D341Med (cell line): ENCODE measurements around the gene PANK3.
"Not testable (repeated sequence)": the region's sequence is repeated elsewhere in the genome, so short reads cannot be mapped to it uniquely, and the experiment has no call there.

Source experiments
- DNase-seq: peaks from one replicate; pipeline ENCODE4 v3.0.0; 2012; ENCODE audit warnings: low spot score

Gene PANK3

DNA sequence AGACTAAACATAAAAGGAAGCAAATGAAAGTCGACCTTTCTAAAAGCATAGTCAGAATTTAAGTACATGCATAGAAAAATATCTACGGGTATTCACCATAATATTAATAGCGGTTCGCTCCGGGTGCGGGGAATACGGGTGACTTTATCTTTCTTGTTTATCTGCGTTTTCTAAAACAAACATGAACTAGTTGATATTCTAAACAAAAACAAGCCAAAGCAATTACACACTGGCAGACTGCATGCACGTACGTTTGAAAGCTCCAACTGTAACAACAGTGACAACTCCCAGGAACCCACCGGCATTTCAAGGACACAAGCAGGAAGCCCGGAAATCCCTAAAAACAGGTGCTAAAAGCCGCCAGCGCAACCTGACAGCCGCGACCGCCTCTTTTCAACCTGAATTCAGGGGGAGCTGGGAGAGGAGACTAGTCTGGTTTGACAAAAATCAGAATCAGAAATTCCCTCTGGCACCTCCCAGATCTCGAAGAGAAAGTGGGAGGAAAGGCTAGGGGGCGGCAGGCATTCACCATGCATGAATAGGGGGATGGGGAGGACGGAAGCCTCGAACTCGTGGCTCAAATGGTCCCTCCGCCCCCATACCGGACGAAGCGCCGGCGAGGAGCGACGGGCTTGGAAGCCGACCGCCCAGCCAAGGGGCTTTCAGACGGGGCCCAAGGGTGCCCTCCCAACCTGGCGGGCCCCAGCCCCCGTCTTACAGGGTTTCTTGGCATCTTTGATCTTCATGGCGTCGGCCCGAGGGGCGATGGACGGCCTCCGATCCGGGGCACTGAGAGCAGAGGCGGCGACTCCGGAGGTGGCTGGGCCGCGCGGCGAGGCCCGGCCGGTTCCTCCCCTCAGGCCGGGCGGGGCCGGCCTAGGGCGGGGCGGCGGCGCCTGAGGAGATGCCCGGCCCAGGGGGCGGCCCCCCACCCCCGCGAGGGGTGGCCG is at the start of gene PANK3:
PANK3 (minus strand) TSS at position 831 of the 950 bp plus-strand sequence; CDS start at position 746, 85 bp downstream.
- DNase-seq, result peak; percentile 86

DNA sequence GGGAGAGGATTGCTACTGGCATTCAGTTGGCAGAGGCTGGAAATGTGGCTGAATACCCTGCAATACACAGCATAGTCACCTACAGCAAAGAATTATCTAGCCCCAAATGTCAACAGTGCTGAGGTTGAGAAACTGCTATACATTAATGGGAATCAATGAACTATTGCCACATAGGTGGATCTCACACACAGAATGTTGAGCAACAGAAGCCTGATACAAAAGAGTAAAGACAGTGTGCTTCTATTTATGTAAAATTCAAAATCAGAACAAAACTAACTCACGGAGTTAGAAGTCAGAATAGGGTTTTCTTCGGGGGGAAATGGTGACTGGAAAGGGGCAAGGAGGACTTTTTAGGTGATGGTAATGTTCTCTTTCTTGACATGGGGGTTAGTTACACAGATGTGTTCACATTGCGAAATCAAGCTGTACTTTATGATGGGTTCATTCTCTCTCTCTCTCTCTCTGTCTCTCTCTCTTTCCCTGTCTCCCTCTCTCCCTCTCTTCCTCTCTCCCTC is 45.7 kb upstream of the PANK3 start:
- DNase-seq, result no peak

DNA sequence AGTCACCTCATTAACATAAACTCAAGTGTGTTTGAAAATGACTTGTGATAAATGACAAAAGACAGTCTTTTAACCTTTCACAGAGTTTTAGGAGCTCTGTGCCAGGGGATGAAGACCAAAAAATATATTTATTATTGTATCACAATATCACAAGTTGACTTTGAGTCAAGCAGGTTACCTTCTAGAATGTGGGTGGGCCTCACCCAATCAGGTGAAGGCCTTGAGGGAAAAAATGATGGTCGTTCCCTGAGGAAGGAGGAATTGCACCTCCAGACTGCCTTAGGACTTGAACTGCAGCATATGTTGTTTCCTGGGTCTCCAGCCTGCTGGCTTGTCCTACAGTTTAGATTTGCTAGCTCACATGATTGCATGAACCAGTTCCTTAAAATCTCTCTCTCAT is 41.6 kb upstream of the PANK3 start:
- no peak for DNase-seq

DNA sequence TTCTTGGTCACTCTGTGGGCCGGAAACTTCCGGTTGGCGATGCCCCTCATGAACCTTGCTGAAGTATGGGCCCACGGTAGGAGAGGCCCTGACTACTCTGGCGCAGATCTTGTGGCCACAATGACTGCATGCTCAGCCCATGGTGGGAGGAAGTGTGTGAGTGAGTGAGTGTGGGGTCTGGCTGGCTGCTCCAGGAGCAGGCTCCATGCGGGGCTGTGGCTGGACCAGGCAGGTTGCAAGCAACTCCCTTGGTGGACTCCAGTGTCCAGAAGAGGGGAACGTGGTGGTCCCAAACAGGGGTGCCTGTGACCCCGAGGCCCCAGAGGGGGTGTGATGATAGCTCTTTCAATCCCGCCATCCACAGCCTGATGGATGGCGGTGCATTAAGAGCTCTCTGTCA is 35.5 kb upstream of the PANK3 start:
- DNase-seq, result no peak

DNA sequence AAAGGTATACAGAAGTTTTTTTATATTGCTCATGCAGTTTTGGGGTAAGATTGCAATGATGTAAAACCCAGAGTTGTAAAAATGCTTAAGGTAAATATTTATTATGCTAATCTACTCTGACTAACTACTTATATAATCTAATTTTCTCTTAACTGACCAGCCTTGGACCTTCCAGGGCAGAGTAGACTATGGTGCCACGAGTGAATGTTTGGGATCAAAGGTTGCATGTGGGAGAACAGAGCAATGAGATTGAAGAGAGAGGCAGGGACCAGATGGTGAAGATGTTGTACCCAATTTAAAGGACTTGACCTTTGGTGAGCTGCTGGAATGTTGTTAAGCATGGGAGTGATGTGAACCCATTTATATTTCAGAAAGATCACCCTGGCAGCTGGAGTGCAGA is 34.8 kb upstream of the PANK3 start:
- DNase-seq, result no peak

DNA sequence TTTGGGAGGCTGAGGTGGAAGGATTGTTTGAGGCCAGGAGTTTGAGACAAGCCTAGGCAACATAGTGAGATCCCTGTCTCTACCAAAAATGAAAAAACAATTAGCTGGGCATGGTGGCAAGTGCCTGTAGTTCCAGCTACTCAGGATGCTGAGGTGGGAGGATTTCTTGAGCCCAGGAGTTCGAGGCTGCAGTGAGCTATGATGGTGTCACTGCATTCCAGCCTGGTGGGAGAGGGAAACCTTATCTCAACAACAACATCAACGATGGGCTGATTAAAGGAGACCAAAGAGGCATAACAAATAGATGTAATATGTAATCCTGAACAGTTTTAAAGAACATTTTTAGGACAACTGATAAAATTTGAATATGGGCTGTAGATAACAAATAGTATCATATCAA is 34.2 kb upstream of the PANK3 start:
- no peak for DNase-seq

DNA sequence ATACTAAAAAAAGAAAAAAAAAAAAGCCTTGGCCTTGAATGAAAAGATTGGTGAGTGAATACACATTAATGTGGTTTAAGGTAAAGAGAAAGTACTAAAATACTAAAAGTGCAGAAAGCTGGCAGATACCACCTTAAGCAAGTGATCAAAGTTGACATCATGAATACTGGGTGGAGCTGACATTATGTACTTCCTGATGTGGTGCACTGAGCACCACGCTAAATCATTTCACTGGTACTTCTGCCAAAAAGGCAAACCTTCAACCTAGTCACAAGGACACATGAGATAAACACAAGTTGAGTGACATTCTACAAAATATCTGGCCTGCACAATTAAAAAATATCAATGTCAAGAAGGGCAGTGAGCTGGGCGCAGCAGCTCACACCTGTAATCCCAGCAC is 33.8 kb upstream of the PANK3 start:
- no peak for DNase-seq

DNA sequence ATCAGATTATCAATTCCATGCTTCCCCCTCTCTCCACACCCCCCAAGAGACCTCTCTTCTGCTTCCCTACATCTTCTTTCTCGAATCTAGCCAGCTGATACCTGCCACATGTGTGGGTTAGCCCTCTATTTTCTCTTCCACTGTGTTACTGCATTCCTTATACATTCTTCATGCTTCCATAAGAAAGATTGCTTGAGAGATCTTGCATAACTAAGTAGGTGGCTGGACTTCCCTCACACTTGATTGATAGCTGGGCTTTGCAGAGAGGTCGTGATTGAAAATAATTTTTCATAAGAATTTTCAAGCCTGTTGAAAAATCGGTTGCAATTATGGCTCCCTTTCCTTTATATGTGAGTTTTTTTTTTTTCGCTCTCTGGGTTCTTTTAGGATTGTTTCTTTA is 33.0 kb upstream of the PANK3 start:
- no peak for DNase-seq

DNA sequence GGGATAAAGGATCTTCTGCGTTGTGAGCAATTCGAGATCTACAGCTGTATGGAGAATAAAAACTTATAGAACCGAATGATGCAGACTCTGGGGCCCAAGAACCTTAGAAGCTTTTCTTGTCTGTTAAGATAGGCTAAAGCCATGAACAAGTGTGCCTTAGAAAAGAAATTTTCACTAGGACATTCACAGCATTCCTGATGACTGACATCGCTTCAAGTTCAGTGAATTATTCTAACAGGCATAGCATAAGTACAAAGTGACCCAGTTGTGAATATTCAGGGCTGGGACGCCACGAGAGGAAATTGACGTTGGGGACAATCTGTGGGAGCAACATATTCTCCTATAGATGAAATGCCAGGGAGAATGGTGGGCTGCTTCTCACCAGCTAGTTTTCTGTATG is 32.0 kb upstream of the PANK3 start:
- no peak for DNase-seq

DNA sequence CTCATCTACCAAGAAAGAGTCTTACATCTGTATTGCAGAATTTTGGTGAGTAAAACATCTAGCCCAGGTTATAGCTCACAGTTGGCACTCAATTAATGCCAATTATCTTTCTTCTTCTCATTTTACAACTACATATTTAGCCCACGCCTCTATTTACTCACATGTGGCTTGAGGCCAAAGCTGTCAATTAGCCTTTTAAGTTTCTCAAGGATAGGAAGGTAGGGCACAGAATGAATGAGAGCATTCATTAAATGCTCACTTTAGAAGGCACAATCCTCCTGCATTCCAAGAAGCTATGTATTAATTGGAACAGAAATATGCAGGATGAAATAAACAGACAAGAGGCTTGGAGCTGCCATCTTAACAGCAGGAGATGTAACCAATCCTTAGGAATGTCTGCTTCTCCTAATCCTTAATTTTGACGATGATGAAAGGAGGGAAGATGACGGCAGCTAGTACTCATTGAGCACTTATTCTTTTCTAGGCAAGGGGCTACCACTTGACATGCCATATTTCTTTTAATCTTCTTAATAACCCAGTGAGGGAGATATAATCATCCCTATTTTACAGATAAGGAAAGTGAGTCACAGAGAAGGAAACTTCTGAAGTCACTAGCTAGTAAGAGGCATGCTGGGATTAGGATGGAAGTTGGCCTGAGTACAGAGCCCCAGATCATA is 30.8 kb upstream of the PANK3 start:
- no peak for DNase-seq

DNA sequence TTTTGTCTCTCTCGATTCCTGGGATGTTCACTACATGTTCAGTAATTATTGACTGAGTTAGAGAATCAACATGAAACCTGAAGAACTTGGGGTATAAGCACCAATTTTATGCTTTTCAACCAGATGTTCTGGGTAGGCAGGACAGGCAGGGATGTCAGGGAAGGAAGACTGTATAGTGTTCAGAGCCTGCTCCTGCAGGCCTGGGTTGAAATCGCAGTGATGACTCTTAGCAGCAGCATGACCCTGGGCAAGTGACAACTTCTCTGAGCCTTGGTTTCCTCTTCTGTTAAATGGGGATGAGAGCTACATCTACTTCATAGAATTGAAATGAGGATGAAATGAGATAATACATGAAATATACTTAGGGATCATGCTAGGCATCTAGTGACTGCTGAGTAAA is 29.7 kb upstream of the PANK3 start:
- no peak for DNase-seq

DNA sequence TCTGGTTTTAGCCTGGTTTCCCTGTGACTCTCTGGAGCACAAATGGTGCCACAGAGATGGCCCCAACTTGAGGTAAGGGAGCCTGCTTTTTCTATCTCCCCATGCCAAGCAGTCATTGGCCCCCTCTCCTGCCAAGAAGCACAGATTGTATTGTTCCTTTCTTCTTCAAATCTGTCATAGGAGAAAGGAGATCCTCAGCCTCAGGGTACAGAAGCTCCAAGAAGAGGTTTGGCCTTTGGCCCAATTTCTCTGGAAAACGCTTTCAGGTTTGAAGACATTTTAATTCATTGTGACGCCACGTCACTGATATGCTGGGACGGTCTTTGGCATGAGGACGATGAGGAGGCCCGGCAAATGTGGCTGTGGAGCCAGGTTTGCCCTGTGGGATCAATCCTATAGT is 29.2 kb upstream of the PANK3 start:
- DNase-seq, result no peak

DNA sequence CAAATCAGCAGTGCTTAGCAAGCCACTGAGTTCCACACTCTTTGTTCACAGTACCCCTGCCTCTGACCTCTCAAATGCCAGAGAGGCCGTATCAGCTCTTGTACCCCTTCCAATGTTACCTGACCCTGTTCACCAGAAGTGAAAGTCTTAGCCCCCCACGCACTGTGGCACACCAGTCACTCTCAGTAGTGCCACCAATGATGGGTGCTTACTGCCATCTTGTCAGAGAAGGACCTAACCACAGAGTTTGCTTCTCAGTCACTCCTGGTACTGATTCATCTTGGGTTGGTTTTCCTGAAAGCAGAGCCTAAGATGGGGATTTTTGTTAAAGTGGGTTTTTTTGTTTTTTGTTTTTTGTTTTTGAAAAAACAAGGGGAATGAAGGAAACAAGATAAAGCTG is 28.8 kb upstream of the PANK3 start:
- DNase-seq, result no peak

DNA sequence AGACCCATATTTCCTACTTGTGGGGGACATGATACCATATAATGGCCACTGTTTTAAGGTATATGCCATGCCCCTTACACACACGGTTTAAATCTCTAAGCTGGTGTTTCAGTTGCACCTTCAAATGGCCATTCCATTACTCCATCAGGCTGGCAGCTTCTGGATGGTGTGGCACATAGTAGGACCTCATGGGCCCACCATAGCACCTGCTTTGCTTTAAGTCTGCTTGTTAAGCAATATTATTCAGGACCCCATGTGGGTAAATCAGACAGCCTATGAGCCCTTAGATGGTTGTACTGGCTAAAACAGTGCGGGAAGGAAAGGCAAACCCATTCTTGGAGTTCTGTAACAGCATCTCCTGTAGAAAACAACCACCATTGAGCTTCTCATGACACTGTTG is 27.4 kb upstream of the PANK3 start:
- DNase-seq, result no peak

DNA sequence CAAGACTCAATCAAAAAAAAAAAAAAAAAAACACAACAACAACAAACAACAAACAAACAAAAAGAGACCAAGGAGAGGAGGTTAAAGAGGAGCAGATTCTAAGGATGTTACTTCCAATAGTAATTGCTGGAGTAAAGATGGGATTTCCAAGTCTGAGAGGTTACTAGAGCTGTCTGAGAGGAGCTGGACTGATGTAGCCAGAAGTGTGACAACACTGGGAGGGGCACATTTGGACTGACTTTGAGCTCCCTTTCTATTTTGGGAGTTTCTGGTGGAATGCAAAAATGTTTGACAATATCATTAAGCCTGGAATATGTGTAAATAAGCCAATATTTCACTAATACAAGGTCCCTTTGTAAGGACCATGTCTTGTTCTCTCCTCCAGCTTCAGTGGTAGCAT is 25.3 kb upstream of the PANK3 start:
- no peak for DNase-seq

DNA sequence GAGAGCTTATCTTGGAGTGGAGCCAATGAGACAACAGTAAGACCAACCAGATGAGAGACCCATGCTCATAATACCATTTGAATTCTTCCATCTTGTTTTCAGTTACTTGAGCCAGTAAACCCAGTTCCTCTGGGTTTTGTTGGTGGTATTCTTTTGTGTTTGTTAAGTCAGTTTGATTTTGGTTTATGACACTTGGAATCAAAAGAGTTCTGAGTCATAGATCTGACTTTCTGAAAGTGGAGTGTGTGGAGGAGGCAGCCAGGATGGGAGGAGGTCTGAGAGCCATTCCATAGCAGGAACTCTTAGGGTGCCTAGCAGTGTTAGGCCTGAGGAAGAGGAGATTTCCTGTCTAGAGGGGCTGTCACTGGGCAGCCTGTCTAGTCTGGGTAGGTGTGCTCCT is 24.6 kb upstream of the PANK3 start:
- DNase-seq, result no peak

DNA sequence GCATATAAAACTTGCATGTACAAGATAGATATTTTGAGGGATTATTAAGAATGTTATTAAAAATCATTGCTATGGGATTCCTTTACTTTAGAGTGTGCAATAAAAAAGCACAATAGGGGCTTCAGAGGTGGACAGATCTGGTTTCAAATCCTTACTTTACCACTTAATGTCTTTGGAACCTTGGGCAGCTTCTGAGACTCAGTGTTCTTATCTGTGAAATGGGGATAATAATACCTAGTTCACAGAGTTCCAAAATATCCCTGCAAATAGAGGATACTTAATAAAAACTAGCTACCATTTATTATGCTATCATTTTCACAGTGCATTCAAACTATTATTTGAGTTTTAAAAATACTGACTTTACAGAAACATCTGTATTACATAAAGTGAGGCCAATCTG is 23.3 kb upstream of the PANK3 start:
- DNase-seq, result no peak

DNA sequence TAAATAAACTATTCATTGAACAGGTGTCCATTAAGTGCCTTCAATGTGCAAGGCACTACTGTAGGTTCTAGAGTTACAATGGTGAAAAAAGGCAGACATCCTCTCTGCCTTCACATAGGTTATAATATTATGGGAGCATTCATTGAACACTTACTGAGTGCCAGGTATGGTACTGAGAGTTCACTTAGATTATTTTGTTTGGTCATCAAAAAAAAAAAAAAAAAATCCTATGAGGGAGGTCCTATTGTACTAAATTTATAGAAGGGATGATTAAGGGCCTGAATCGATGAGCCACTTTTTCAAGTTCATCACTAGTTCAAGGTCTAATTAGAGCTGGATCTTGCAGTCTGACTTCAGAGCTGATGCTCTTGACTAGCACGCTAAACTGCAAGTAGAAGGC is 22.8 kb upstream of the PANK3 start:
- DNase-seq, result no peak

DNA sequence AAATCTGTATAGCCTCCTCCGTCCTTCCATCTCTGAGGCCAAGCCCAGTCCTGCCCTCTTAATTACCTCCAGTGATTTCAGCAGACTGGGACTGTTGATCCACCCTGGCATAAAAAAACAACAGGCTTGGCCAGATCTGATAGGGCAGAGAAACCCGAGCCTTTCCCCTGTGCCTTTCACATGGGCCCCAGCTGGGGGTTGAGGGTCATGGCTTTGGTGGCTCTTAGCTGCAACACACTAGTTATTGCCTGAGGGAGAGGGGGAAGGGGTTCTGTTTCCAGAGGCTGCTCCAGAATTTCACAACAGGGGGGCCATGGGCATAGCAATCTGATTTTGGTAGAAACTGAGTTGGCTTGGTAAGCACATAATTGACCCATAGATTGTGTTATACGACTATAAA is 21.2 kb upstream of the PANK3 start:
- DNase-seq, result no peak

DNA sequence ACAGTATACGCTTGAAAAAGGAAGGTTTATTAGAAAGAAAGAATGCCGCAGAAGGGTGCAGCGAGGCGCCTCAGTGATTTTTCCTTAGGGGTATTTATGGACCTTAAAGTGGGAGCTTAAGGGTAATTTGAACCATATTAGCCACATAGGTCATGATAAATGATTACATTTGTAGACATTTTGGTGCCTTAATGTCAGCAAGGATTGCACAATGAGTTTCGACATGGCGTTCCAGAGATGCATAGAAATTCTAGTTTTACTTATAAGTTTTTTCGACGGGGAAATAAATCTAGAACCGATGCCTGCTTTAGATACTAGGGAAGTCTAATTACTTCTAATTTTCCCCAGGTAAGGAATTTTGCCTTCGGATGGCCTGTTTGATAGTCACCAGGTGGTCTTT is 20.7 kb upstream of the PANK3 start:
- no peak for DNase-seq

DNA sequence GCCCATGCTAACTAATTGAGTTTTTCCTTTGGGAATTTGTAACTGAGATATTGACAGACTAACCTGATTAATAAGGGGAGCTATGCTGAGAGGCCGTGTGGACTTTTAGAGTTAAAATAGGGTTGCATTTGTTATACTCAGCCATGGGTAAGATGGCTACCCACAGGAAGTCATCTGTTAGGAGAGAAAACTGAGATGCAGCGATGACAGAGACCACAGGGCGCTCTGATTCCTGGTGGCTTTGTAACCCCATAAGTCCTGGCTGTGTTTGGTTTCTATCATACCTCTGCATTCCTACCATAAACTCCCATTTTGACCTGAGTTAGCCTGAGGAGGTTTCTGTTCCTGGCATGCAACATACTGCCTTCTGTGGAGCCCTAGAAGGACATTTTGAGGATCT is 19.5 kb upstream of the PANK3 start:
- no peak for DNase-seq

DNA sequence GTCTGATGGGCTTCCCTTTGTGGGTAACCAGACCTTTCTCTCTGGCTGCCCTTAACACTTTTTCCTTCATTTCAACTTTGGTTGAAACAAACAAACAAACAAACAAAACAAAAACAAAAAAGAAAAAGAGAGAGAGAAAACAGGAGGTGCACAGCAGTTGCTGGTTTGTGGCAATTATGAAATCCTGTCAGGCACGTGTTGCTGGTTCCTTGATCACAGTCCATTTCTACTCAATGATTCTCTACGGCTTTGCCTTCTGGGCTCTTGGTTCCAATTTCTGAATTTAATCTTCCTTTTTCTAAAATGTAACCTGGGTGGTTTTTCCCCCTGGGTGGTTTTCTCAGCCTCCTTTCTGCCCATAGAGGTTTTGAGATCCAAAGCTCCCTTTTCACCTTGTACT is 17.8 kb upstream of the PANK3 start:
- no peak for DNase-seq

DNA sequence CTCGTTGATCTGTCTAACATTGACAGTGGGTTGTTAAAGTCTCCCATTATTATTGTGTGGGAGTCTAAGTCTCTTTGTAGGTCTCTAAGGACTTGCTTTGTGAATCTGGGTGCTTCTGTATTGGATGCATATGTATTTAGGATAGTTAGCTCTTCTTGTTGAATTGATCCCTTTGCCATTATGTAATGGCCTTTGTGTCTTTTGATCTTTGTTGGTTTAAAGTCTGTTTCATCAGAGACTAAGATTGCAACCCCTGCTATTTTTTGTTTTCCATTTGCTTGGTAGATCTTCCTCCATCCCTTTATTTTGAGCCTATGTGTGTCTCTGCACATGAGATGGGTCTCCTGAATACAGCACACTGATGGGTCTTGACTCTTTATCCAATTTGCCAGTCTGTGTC is 17.0 kb upstream of the PANK3 start:
- DNase-seq, result not testable (repeated sequence)

DNA sequence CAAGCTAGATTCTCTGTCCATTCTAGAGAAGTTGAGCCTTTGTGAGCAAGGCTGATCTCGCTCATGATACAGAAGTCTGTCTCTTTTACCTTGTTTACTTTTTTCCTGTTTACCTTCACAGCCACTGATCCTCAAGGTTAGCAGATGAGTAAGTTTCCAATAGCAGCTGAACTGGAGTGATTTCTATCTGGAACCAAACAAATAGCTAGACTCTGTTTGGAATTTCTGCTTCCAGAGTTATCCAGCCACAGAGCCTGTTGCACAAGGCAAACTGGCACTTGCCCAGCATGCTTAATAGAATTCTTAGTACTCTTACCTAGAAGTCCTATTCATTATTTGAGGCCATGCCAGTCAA is 12.8 kb upstream of the PANK3 start:
- no peak for DNase-seq
